HG03066 (cell line): ENCODE data around the gene ANXA10.

Experiments
- ATAC-seq: cut with Tn5 transposase; IDR thresholded peaks from one replicate; pipeline ENCODE4 v1.9.1; 2021; ENCODE audit warnings: low read depth; ENCODE audit not compliant: unreplicated experiment

ANXA10 gene

DNA sequence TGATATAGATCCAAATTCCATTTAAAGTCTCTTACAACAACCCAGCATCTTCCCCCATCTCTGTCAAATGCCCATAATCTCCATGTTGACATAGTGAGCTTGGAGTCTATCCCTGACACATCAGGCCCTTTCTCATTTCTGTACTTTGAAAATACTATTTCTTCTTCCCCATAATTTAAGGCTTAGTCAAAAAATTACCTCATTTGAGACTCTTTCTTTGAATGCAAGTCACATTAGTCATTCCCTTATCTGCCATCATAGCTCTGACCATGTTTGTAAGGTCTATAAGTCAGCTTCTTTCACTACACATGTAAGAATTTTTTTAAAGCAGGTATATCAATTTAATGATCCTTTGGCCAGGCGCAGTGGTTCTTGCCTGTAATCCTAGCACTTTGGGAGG, 126.3 kb downstream of the ANXA10 start:
- no peak for ATAC-seq

GRCh38 chr4:168220893-168221292, 128.6 kb downstream of the ANXA10 start:
- no peak for ATAC-seq

DNA sequence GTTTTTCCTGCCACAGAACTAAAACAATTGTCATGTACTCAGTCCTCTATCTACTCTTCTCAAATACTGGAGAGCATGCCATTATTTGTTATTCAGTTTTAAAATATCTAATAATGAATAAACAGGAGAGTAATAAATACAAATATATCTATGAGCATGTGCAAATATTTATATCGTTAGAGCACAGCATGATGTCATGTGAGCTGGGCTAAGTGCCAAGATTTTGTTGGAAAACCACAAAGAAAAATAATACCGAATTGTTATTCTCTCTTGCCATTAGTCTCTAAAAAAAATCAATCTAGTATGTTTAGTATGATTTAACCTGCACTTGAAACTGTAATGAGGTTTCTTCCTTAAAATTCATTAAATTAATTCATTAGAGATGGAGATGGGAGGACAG, 129.0 kb downstream of the ANXA10 start:
- ATAC-seq = no peak
